Activated B cell treated with CpG ODN at 0.5 μM for 24 hours (primary cell): ENCODE results near the gene RPL39L. TPM values are rescaled to one million over a fixed set of nuclear protein-coding genes. Genes with fewer than 3 reads are reported as not detected.

Experiments used
- ATAC-seq: fragments of 200-7000 bp; cut with Tn5 transposase; one replicate; pipeline ENCODE4 v1.10.0; 2021; ENCODE audit warnings: low read depth, mild to moderate bottlenecking, moderate library complexity
- CTCF ChIA-PET: fragments of 350-600 bp; sonication (Branson Sonifier 250); formaldehyde crosslinking; loops from one replicate; lab custom pipeline; 2021; ENCODE audit warnings: antibody characterized with exemption; lab: Charles Lee
- POLR2A ChIA-PET: fragments of 350-600 bp; sonication (Branson Sonifier 250); formaldehyde crosslinking; loops from one replicate; lab custom pipeline; 2021; ENCODE audit warnings: antibody characterized with exemption; lab: Charles Lee
- DNase-seq: peaks from one replicate; pipeline ENCODE4 v3.0.0; 2022
- H3K27ac Mint-ChIP-seq: one replicate; pipeline ENCODE4 v1.8.0; 2020; ENCODE audit warnings: mixed read lengths
- H3K27me3 Mint-ChIP-seq: one replicate; pipeline ENCODE4 v1.8.0; 2021; ENCODE audit warnings: mixed read lengths
- H3K36me3 Mint-ChIP-seq: one replicate; pipeline ENCODE4 v1.8.0; 2021; ENCODE audit warnings: low read depth, mixed read lengths
- H3K4me1 Mint-ChIP-seq: one replicate; pipeline ENCODE4 v1.8.0; 2021; ENCODE audit warnings: mixed read lengths
- H3K4me3 Mint-ChIP-seq: one replicate; pipeline ENCODE4 v1.8.0; 2020; ENCODE audit warnings: mild to moderate bottlenecking, mixed read lengths
- H3K9me3 Mint-ChIP-seq: one replicate; pipeline ENCODE4 v1.8.0; 2020; ENCODE audit warnings: mixed read lengths
- intact Hi-C: fragments of 100-400 bp; cut with micrococcal nuclease; formaldehyde crosslinking; loops from one replicate; pipeline ENCODE4 v1.15.1; 2024
- total RNA-seq: library from RNA; stranded (reverse); gene quantifications from 2 replicates; pipeline ENCODE4 v1.2.3, GENCODE V29; 2022
- TF ChIP-seq, protein P1 (sequence below): fragments of 200-600 bp; IDR thresholded peaks from one replicate; pipeline ENCODE4 v1.8.0; 2022; ENCODE audit warnings: antibody characterized with exemption, mild to moderate bottlenecking

Gene RPL39L
- total RNA-seq, 1 donor from 2014 or later, result 4.7 TPM

DNA sequence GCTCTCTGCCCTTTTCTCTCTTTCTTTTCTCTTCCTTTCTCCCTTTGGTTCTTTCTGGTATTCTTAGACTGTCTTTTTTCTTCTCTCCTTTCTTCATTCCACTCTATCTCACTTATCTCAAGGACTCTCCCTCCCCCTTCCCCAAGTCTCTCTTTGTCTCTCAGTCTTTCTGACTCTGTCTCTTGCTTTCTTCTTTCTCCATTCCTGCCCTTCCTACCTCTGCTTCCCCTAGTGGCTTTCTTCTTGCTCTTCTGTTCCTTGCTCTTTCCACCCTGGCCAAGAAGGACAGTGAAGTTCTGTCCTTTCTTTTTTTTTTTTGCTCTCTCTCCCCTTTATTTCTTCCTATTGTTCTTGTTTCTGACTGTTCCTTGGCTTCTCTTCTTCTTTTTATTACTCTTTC is 22.3 kb upstream of the RPL39L start:
- intact Hi-C loops, result no loop called here
- ATAC-seq (no peak), DNase-seq (no peak)
- Mint-ChIP-seq H3K4me1 (no peaks in the 10 kb centered on the region), H3K4me3 (no peak overlapping the region), H3K27me3 (peaks cover 10% of the 10 kb centered on the region), H3K36me3 (no peaks in the 10 kb centered on the region), H3K9me3 (no peaks in the 10 kb centered on the region), H3K27ac (no peak overlapping the region)
- POLR2A ChIA-PET, result no interaction called here
- CTCF ChIA-PET, result interaction anchor here (1.0 to 5.2 kb wide), 3 partner anchors 11 to 312 kb away, joined by 4 to 135 read pairs (median 12); no protein-coding TSS in a partner anchor
- TF ChIP-seq, protein P1, sequence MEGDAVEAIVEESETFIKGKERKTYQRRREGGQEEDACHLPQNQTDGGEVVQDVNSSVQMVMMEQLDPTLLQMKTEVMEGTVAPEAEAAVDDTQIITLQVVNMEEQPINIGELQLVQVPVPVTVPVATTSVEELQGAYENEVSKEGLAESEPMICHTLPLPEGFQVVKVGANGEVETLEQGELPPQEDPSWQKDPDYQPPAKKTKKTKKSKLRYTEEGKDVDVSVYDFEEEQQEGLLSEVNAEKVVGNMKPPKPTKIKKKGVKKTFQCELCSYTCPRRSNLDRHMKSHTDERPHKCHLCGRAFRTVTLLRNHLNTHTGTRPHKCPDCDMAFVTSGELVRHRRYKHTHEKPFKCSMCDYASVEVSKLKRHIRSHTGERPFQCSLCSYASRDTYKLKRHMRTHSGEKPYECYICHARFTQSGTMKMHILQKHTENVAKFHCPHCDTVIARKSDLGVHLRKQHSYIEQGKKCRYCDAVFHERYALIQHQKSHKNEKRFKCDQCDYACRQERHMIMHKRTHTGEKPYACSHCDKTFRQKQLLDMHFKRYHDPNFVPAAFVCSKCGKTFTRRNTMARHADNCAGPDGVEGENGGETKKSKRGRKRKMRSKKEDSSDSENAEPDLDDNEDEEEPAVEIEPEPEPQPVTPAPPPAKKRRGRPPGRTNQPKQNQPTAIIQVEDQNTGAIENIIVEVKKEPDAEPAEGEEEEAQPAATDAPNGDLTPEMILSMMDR, result no peak

DNA sequence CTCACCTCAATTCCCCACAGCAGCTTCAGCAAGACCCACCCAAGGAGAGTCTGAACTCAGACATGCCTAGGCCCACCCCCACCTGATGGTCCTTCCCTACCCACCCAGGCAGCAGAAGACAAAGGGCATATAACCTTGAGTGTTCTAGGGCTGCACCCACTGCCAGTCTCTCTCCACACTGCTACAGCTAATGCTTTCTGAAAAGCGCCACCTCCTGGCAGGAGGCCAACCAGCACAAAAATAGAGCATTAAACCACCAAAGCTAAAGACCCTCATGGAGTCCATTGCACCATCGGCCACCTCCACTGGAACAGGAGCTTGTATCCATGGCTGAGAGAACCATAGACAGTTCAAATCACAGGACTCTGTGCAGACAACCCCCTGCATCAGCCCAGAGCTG is 11.3 kb upstream of the RPL39L start:
- peaks cover 7% of the 10 kb centered on the region for H3K36me3 Mint-ChIP-seq
- no peak overlapping the region for H3K27ac Mint-ChIP-seq
- ATAC-seq (peak; percentile 66), DNase-seq (peak; percentile 54)
- intact Hi-C loops, result loop anchor here (1.0 to 5.0 kb wide), 4 partner anchors 11 to 301 kb away; partner anchors contain the start of genes RPL39L and ST6GAL1
- H3K4me3 Mint-ChIP-seq, result no peak overlapping the region
- H3K4me1 Mint-ChIP-seq, result no peaks in the 10 kb centered on the region
- H3K9me3 Mint-ChIP-seq, result peaks cover 9% of the 10 kb centered on the region
- TF ChIP-seq, protein P1, result no peak
- peaks cover 5% of the 10 kb centered on the region for H3K27me3 Mint-ChIP-seq
- CTCF ChIA-PET, result interaction anchor here (0.9 to 6.8 kb wide), 17 partner anchors 9 to 312 kb away, joined by 3 to 168 read pairs (median 4); partner anchors contain the start of gene RPL39L
- POLR2A ChIA-PET, result interaction anchor here (1.1 to 2.0 kb wide), 3 partner anchors 11 to 301 kb away, joined by 4 to 12 read pairs (median 6); partner anchors contain the start of gene RPL39L

DNA sequence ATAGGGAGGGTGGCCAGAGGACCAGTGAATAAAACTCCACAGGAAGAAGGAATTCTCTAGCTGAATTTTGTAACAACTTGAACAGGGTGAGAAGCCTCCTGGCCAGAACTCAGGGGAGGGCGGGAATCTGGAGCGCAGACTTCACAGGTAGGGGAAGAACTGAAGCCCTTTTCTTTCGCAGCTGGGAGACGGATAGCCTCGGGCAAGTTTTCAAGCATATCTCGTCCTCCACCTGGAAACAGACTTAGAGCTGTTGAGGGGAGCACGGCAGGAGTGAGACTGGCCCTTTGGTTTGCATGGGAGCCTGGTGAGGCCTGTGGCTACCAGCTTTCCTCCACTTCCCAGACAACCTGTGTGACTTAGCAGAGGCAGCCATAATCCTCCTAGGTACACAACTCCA is 10.9 kb upstream of the RPL39L start:
- no peak for DNase-seq

DNA sequence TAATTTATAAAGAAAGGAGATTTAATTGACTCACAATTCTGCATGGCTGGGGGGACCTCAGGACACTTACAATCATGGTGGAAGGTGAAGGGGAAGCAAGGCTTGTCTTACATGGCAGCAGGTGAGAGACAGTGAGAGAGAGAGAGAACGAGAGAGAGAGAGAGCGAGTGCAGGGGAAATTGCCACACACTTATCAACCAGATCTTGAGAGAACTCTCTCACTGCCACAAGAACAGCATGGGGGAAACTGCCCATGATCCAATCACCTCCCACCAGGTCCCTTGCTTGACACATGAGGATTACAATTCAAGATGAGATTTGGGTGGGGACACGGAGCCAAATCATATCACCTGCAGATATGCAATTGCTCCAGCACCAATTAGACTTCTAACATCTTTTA is 7.1 kb upstream of the RPL39L start:
- TF ChIP-seq, protein P1, result no peak
- no peak for ATAC-seq

More for the DNA sequence above, 10.9 kb upstream of the RPL39L start:
- intact Hi-C loops, result loop anchor here (1.0 to 5.0 kb wide), 4 partner anchors 11 to 301 kb away; partner anchors contain the start of genes RPL39L and ST6GAL1
- ATAC-seq, result no peak
- Mint-ChIP-seq H3K4me3 (no peak overlapping the region), H3K36me3 (peaks cover 9% of the 10 kb centered on the region), H3K4me1 (no peaks in the 10 kb centered on the region), H3K9me3 (peaks cover 10% of the 10 kb centered on the region), H3K27ac (no peak overlapping the region), H3K27me3 (peaks cover 5% of the 10 kb centered on the region)
- TF ChIP-seq, protein P1, result no peak
- POLR2A ChIA-PET, result interaction anchor here (1.1 to 2.0 kb wide), 3 partner anchors 10 to 301 kb away, joined by 4 to 12 read pairs (median 6); partner anchors contain the start of gene RPL39L
- CTCF ChIA-PET, result interaction anchor here (0.9 to 6.8 kb wide), 16 partner anchors 10 to 312 kb away, joined by 3 to 168 read pairs (median 4); partner anchors contain the start of gene RPL39L

DNA sequence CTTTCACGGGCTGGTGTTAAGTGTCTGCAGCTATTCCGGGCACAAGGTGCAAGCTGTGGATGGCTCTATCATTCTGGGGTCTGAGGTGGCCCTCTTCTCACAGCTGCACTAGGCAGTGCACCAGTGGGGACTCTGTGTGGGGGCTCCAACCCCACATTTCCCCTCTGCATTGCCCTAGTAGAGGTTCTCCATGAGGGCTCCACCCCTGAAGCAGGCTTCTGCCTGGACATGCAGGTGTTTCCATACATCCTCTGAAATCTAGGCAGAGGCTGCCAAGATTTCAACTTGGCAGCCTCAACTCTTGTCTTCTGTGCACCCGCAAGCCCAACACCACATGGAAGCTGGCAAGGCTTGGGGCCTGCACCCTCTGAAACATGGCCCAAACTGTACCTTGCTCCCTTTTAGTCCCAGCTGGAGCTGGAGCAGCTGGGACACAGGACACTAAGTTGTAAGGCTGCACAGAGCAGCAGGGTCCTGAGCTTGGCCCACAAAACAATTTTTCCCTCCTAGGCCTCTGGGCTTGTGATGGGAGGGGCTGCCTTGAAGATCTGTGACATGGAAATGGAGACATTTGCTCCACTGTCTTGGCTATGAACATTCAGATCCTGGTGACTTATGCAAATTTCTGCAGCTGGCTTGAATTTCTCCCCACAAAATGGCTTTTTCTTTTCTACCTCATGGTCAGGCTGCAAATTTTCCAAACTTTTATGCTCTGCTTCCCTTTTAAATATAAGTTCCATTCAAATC is 6.0 kb upstream of the RPL39L start:
- no peak overlapping the region for H3K27ac Mint-ChIP-seq
- intact Hi-C loops, result no loop called here

More for the DNA sequence above, 7.1 kb upstream of the RPL39L start:
- intact Hi-C loops, result no loop called here
- no peak for DNase-seq
- Mint-ChIP-seq H3K4me1 (no peaks in the 10 kb centered on the region), H3K27me3 (peaks cover 3% of the 10 kb centered on the region), H3K4me3 (no peak overlapping the region), H3K27ac (no peak overlapping the region), H3K9me3 (peaks cover 26% of the 10 kb centered on the region), H3K36me3 (peaks cover 19% of the 10 kb centered on the region)
- POLR2A ChIA-PET, result no interaction called here
- CTCF ChIA-PET, result no interaction called here

More for the DNA sequence above, 6.0 kb upstream of the RPL39L start:
- ChIA-PET CTCF (interaction anchor here (1.1 kb wide), 1 partner anchor 20 kb away, joined by 3 read pairs; no protein-coding TSS in a partner anchor), POLR2A (no interaction called here)
- Mint-ChIP-seq H3K27me3 (no peaks in the 10 kb centered on the region), H3K4me1 (no peaks in the 10 kb centered on the region), H3K4me3 (no peak overlapping the region), H3K36me3 (peaks cover 19% of the 10 kb centered on the region), H3K9me3 (peaks cover 26% of the 10 kb centered on the region)
- no peak for DNase-seq
- ATAC-seq, result no peak
- TF ChIP-seq, protein P1, result no peak
